ENCODE measurements around the gene ZNF562. TPM values are rescaled to one million over a fixed set of nuclear protein-coding genes. Genes with fewer than 3 reads are reported as not detected.

The ZNF562 gene
- total RNA-seq, 1 donor from 2014 or later: 23.3 TPM

- TF ChIP-seq, protein P1, sequence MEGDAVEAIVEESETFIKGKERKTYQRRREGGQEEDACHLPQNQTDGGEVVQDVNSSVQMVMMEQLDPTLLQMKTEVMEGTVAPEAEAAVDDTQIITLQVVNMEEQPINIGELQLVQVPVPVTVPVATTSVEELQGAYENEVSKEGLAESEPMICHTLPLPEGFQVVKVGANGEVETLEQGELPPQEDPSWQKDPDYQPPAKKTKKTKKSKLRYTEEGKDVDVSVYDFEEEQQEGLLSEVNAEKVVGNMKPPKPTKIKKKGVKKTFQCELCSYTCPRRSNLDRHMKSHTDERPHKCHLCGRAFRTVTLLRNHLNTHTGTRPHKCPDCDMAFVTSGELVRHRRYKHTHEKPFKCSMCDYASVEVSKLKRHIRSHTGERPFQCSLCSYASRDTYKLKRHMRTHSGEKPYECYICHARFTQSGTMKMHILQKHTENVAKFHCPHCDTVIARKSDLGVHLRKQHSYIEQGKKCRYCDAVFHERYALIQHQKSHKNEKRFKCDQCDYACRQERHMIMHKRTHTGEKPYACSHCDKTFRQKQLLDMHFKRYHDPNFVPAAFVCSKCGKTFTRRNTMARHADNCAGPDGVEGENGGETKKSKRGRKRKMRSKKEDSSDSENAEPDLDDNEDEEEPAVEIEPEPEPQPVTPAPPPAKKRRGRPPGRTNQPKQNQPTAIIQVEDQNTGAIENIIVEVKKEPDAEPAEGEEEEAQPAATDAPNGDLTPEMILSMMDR (conservative IDR thresholded peaks at IDR 0.05): no peak
- H3K36me3 Mint-ChIP-seq (ENCODE audit: low read depth): peaks cover 14% of the 10 kb centered on the region
- H3K4me3 Mint-ChIP-seq: peak overlapping the region; percentile 100
- peaks cover 28% of the 10 kb centered on the region for H3K4me1 Mint-ChIP-seq
- H3K9me3 Mint-ChIP-seq: no peaks in the 10 kb centered on the region
- no peak for DNase-seq (ENCODE audit: low read depth, low spot score)
- peaks cover 2% of the 10 kb centered on the region for H3K27me3 Mint-ChIP-seq (ENCODE audit: low read depth)
- H3K27ac Mint-ChIP-seq (ENCODE audit: unreplicated experiment): peak overlapping the region; percentile 100
These were observed 54.1 kb downstream of the ZNF562 start for GRCh38 chr19:9620842-9621155.

DNA sequence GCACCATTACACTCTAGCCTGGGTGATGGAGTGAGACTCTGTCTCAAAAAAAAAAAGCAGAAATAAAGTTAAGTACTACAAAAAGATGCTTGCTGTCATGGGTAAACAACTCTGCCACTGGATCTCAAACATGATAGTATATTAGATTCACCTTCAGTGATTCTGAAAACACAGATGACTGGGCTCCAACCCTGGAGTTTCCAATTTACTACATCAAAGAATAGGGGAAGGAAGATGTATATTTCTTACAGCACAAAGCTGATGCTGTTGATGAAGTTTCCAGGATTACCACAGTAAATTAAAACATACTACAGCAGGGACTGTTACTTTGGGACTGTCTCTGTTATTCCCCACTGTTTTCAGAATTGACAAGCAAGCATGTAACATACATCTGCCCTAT is 59.1 kb downstream of the ZNF562 start:
- H3K4me3 Mint-ChIP-seq: no peak overlapping the region
- H3K27me3 Mint-ChIP-seq (ENCODE audit: low read depth): no peaks in the 10 kb centered on the region
- no peaks in the 10 kb centered on the region for H3K9me3 Mint-ChIP-seq
- TF ChIP-seq, protein P1 (conservative IDR thresholded peaks at IDR 0.05): no peak
- H3K36me3 Mint-ChIP-seq (ENCODE audit: low read depth): peaks cover 57% of the 10 kb centered on the region
- peaks cover 4% of the 10 kb centered on the region for H3K4me1 Mint-ChIP-seq
- DNase-seq (ENCODE audit: low read depth, low spot score): no peak
- H3K27ac Mint-ChIP-seq (ENCODE audit: unreplicated experiment): no peak overlapping the region

DNA sequence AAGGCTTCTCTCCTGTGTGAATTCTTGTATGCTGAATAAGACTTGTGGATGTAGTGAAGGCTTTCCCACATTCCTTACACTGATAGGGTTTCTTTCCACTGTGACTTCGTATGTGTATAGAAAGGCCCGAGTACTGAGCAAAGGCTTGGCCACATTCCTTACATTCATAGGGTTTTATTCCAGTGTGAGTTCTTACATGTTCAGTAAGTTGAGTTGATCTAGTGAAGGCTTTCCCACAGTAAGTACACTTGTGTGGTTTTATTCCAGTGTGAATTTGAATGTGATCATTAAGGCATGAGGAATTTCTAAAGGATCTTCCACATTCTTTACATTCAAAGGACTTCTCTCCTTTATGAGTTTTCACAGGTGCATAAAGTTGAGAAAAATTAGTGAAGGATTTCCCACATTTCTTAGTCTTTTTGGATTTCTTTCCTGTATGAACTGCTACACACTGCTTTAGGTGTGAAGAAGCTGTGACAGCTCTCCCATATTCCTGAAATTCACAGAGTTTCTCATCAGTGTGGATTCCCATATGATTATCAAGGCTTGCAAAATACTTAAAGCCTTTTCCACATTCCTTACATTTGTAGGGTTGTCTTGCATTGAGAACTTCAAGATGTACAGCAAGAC is 64.3 kb downstream of the ZNF562 start:
- Mint-ChIP-seq H3K36me3 (ENCODE audit: low read depth) (peaks cover 76% of the 10 kb centered on the region), H3K4me3 (no peak overlapping the region), H3K27me3 (ENCODE audit: low read depth) (no peaks in the 10 kb centered on the region), H3K27ac (ENCODE audit: unreplicated experiment) (no peak overlapping the region), H3K9me3 (peaks cover 21% of the 10 kb centered on the region), H3K4me1 (no peaks in the 10 kb centered on the region)
- DNase-seq (ENCODE audit: low read depth, low spot score): no peak
- TF ChIP-seq, protein P1 (conservative IDR thresholded peaks at IDR 0.05): no peak

GRCh38 chr19:9608912-9609311 is 66.0 kb downstream of the ZNF562 start:
- Mint-ChIP-seq H3K27ac (ENCODE audit: unreplicated experiment) (no peak overlapping the region), H3K4me3 (no peak overlapping the region), H3K9me3 (peaks cover 21% of the 10 kb centered on the region)

DNA sequence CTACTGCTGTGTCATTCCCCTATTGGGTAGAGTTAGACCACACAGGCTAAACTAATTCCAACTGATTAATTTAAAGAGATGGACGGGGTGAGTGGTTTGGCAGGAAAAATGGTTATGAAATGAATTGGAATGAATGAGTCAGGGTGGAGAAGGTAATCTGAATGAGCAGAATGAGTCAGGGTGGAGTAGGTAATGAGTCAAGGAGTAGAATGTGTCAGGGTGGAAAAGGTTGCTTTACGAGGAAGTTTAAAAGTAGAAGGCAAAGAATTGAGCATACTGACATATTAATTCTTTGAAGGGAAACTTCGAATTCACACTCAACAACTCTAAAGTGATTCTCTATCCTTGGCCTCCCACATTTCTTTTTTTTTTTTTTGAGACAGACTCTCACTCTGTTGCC is 77.9 kb downstream of the ZNF562 start:
- H3K36me3 Mint-ChIP-seq (ENCODE audit: low read depth): peaks cover 3% of the 10 kb centered on the region
- DNase-seq (ENCODE audit: low read depth, low spot score): no peak
- H3K9me3 Mint-ChIP-seq: no peaks in the 10 kb centered on the region
- no peak overlapping the region for H3K4me3 Mint-ChIP-seq
- no peak overlapping the region for H3K27ac Mint-ChIP-seq (ENCODE audit: unreplicated experiment)
- H3K4me1 Mint-ChIP-seq: no peaks in the 10 kb centered on the region
- TF ChIP-seq, protein P1 (conservative IDR thresholded peaks at IDR 0.05): no peak
- peaks cover 28% of the 10 kb centered on the region for H3K27me3 Mint-ChIP-seq (ENCODE audit: low read depth)

More at GRCh38 chr19:9608912-9609311, 66.0 kb downstream of the ZNF562 start:
- no peaks in the 10 kb centered on the region for H3K27me3 Mint-ChIP-seq (ENCODE audit: low read depth)
- no peak for DNase-seq (ENCODE audit: low read depth, low spot score)
- H3K36me3 Mint-ChIP-seq (ENCODE audit: low read depth): peaks cover 66% of the 10 kb centered on the region
- H3K4me1 Mint-ChIP-seq: no peaks in the 10 kb centered on the region
- TF ChIP-seq, protein P1 (conservative IDR thresholded peaks at IDR 0.05): no peak

Other genes starting within 250 kb of the ZNF562 start
- 25.8 and 27.5 TPM in 2 replicates for gene ZNF266, start 239.5 kb downstream of the ZNF562 start, total RNA-seq
- 0.12 TPM in 1 of 2 replicates, not detected in the other for gene ZNF560, start 176.5 kb downstream of the ZNF562 start, total RNA-seq
- 24.5 and 26.7 TPM in 2 replicates for gene ZNF426, start 136.5 kb downstream of the ZNF562 start, total RNA-seq
- gene ZNF121, start 90.6 kb downstream of the ZNF562 start, total RNA-seq: 71.1 and 78.7 TPM in 2 replicates
- 57.7 and 63.9 TPM in 2 replicates for gene ZNF561, start 53.9 kb downstream of the ZNF562 start, total RNA-seq
- 7.6 and 11.0 TPM in 2 replicates for gene ZNF846, start 93.6 kb upstream of the ZNF562 start, total RNA-seq
- gene FBXL12, start 144.0 kb upstream of the ZNF562 start, total RNA-seq: 32.7 and 33.1 TPM in 2 replicates
- gene UBL5, start 152.8 kb upstream of the ZNF562 start, total RNA-seq: 366 and 373 TPM in 2 replicates
- 117 and 127 TPM in 2 replicates for gene PIN1, start 160.2 kb upstream of the ZNF562 start, total RNA-seq

Data from neural crest cell (in vitro differentiated cells).